Hepatocyte (in vitro differentiated cells): ENCODE measurements around the gene NRXN2. TPM values are rescaled to one million over a fixed set of nuclear protein-coding genes. Genes with fewer than 3 reads are reported as not detected.

Source experiments
- DNase-seq: peaks from one replicate; pipeline ENCODE4 v3.0.0-alpha.2; 2016; ENCODE audit warnings: low spot score
- H2AFZ ChIP-seq: fragments of 200-600 bp; sonication (generic); 2 replicates; pipeline ENCODE4 v1.6.0; 2016; ENCODE audit warnings: antibody characterized with exemption, mild to moderate bottlenecking
- H3K27ac ChIP-seq: fragments of 200-600 bp; sonication (generic); 2 replicates; pipeline ENCODE4 v1.5.1; 2016; ENCODE audit warnings: mild to moderate bottlenecking
- H3K27me3 ChIP-seq: fragments of 200-600 bp; sonication (generic); 2 replicates; pipeline ENCODE4 v1.6.1; 2016
- H3K36me3 ChIP-seq: fragments of 200-600 bp; sonication (generic); replicated peaks from 2 replicates; pipeline ENCODE4 v1.5.1; 2016; ENCODE audit warnings: low read depth; ENCODE audit not compliant: insufficient read depth
- H3K4me1 ChIP-seq: fragments of 200-600 bp; sonication (generic); 2 replicates; pipeline ENCODE4 v1.5.1; 2016; ENCODE audit warnings: mild to moderate bottlenecking, moderate library complexity; ENCODE audit not compliant: insufficient read depth
- H3K4me2 ChIP-seq: fragments of 200-600 bp; sonication (generic); 2 replicates; pipeline ENCODE4 v1.6.0; 2016
- H3K4me3 ChIP-seq: fragments of 200-600 bp; sonication (generic); 2 replicates; pipeline ENCODE4 v1.5.1; 2016; ENCODE audit warnings: mild to moderate bottlenecking
- H3K79me2 ChIP-seq: fragments of 200-600 bp; sonication (generic); 2 replicates; pipeline ENCODE4 v1.6.0; 2017; ENCODE audit warnings: mild to moderate bottlenecking
- H3K9me2 ChIP-seq: fragments of 200-600 bp; sonication (generic); replicated peaks from 2 replicates; pipeline ENCODE4 v1.6.0; 2017; ENCODE audit warnings: mild to moderate bottlenecking; ENCODE audit not compliant: insufficient read depth
- H3K9me3 ChIP-seq: fragments of 200-600 bp; sonication (generic); 2 replicates; pipeline ENCODE4 v1.5.1; 2016; ENCODE audit warnings: low read depth, mild to moderate bottlenecking
- H4K20me1 ChIP-seq: fragments of 200-600 bp; sonication (generic); 2 replicates; pipeline ENCODE4 v1.6.0; 2016; ENCODE audit warnings: mild to moderate bottlenecking; ENCODE audit not compliant: insufficient read depth, poor library complexity, severe bottlenecking
- CTCF ChIP-seq: fragments of 200-600 bp; sonication (generic); IDR thresholded peaks from 2 replicates; pipeline ENCODE4 v1.5.1; 2016; ENCODE audit warnings: antibody characterized with exemption, mild to moderate bottlenecking; ENCODE audit not compliant: poor library complexity
- EZH2 ChIP-seq: fragments of 200-600 bp; sonication (generic); IDR thresholded peaks from 2 replicates; pipeline ENCODE4 v1.6.1; 2016; ENCODE audit warnings: antibody characterized with exemption, mild to moderate bottlenecking, borderline replicate concordance
- EZH2phosphoT487 ChIP-seq: fragments of 200-600 bp; sonication (generic); IDR thresholded peaks from one replicate; pipeline ENCODE4 v1.6.1; 2018; ENCODE audit warnings: antibody characterized with exemption, mild to moderate bottlenecking, low read depth, moderate library complexity; ENCODE audit not compliant: unreplicated experiment, severe bottlenecking
- WGBS: methylation state at CpG from one replicate; pipeline ENCODE4 v1.1.6; 2016; ENCODE audit warnings: low lambda C conversion rate; ENCODE audit errors: missing lambda C conversion rate; 5-methylcytosine and 5-hydroxymethylcytosine counted together
- polyA plus RNA-seq: library from polyadenylated mRNA; unstranded; fragments of >200 nt; fragmentation: Nextera tagmentation; extraction: Ambion mirVana; gene quantifications from 2 replicates; pipeline ENCODE4 v1.2.1, GENCODE V29; 2016
- total RNA-seq: library from RNA; depleted of rRNA; stranded (reverse); fragments of >200 nt; gene quantifications from 2 replicates; pipeline ENCODE4 v1.2.3, GENCODE V29; 2014

NRXN2 gene
- total and polyA plus RNA-seq, 2 experiments from 2014 or later = 0.83 to 1.7 TPM

GRCh38 chr11:64675450-64676260, 47.3 kb downstream of the NRXN2 start:
- H3K27me3 ChIP-seq = peaks cover 55% of the 10 kb centered on the region
- 65% methylated on average over 19 of the region's 19 CpGs for WGBS
- no peaks in the 10 kb centered on the region for H3K9me2 ChIP-seq
- H3K4me1 ChIP-seq = no peaks in the 10 kb centered on the region
- H2AFZ ChIP-seq = no peak overlapping the region
- no peak overlapping the region for H3K4me3 ChIP-seq
- H3K36me3 ChIP-seq = no peaks in the 10 kb centered on the region
- no peaks in the 10 kb centered on the region for H3K9me3 ChIP-seq
- H3K27ac ChIP-seq = no peak overlapping the region
- no peak overlapping the region for H3K4me2 ChIP-seq
- H4K20me1 ChIP-seq = no peaks in the 10 kb centered on the region
- no peak for TF ChIP-seq CTCF
- no peak for TF ChIP-seq EZH2
- H3K79me2 ChIP-seq = no peaks in the 10 kb centered on the region
- DNase-seq = peak; percentile 72

DNA sequence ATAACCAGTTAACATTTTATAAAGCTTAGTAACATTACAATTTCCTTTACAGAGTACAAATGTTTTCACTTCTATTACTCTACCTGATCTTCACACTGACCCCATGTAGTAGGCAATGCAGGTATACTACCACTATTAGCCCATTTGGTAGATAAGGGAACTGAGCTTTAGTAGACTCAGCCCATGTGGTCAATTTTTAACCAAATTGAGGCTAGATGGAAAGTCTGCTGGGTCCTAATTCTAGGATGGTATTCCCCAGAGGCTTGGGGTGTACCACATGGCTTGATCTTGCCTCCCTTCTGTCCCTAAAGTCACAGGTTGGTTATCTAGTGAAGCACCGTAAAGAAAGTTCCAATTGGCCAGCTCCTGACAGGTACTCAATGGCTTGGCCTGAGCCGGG, 48.2 kb downstream of the NRXN2 start:
- Histone ChIP-seq H3K4me2 (no peak overlapping the region), H3K4me1 (no peaks in the 10 kb centered on the region), H3K79me2 (no peaks in the 10 kb centered on the region), H2AFZ (no peak overlapping the region), H3K4me3 (no peak overlapping the region), H3K9me3 (no peaks in the 10 kb centered on the region), H4K20me1 (no peaks in the 10 kb centered on the region), H3K27ac (no peak overlapping the region), H3K27me3 (peaks cover 57% of the 10 kb centered on the region), H3K9me2 (no peaks in the 10 kb centered on the region), H3K36me3 (no peaks in the 10 kb centered on the region)
- DNase-seq = no peak
- TF ChIP-seq EZH2phosphoT487 (no peak), EZH2 (no peak), CTCF (no peak)
- 75% methylated on average over 2 of the region's 2 CpGs for WGBS

DNA sequence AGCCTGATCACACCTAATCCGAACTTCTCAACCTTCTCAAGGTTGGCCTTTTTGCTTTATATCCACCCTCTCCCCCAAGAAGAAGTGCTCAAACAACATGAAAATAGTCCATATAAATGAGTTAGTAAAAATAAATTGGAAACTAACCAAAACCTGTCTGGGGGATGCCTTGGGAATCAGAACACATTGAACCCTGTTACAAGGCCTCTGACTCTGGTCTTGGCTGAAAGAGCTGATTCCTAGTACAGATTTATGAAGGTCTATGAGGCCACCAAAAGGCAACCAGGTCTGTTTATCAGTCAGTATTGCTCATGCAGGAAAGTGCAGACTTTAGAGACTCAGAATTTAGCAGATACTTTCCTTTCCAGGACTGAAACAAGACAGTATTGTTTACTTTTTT, 49.7 kb downstream of the NRXN2 start:
- H3K9me3 ChIP-seq = no peaks in the 10 kb centered on the region
- H3K27ac ChIP-seq = no peak overlapping the region
- no peaks in the 10 kb centered on the region for H3K9me2 ChIP-seq
- H3K27me3 ChIP-seq = peaks cover 53% of the 10 kb centered on the region
- H4K20me1 ChIP-seq = no peaks in the 10 kb centered on the region
- no peaks in the 10 kb centered on the region for H3K36me3 ChIP-seq
- H2AFZ ChIP-seq = no peak overlapping the region
- no peak overlapping the region for H3K4me3 ChIP-seq
- no peak for DNase-seq
- WGBS = 62% methylated on average over 1 of the region's 1 CpG
- no peaks in the 10 kb centered on the region for H3K79me2 ChIP-seq
- H3K4me1 ChIP-seq = no peaks in the 10 kb centered on the region
- no peak overlapping the region for H3K4me2 ChIP-seq
- no peak for TF ChIP-seq EZH2phosphoT487
- TF ChIP-seq CTCF = no peak
- no peak for TF ChIP-seq EZH2
